ENCODE measurements around the gene PPARA. TPM values are rescaled to one million over a fixed set of nuclear protein-coding genes. Genes with fewer than 3 reads are reported as not detected.

The PPARA gene
- total RNA-seq, 1 experiment from 2014 or later = 10.0 TPM

- DNase-seq (ENCODE audit: low read depth) = no peak
Observed at GRCh38 chr22:46290843-46291785, 140.8 kb downstream of the PPARA start.

- no peak for DNase-seq (ENCODE audit: low read depth)
Observed at GRCh38 chr22:46292173-46292572, 141.8 kb downstream of the PPARA start.

- DNase-seq (ENCODE audit: low read depth) = no peak
Observed at GRCh38 chr22:46292732-46293131, 142.4 kb downstream of the PPARA start.

Other genes starting within 250 kb of the PPARA start
- 14.2 and 26.6 TPM in 2 replicates for gene WNT7B, start 173.4 kb upstream of the PPARA start, total RNA-seq (2014; rRNA removed; shearing (Covaris generic))
- gene CDPF1, start 99.8 kb downstream of the PPARA start, total RNA-seq (2014; rRNA removed; shearing (Covaris generic)) = 3.1 and 5.3 TPM in 2 replicates
- gene PKDREJ, start 112.8 kb downstream of the PPARA start, total RNA-seq (2014; rRNA removed; shearing (Covaris generic)) = not detected in 2 replicates
- gene TTC38, start 117.5 kb downstream of the PPARA start, total RNA-seq (2014; rRNA removed; shearing (Covaris generic)) = 20.0 and 50.0 TPM in 2 replicates
- 19.8 and 26.7 TPM in 2 replicates for gene GTSE1, start 146.3 kb downstream of the PPARA start, total RNA-seq (2014; rRNA removed; shearing (Covaris generic))
- gene TRMU, start 185.2 kb downstream of the PPARA start, total RNA-seq (2014; rRNA removed; shearing (Covaris generic)) = 29.6 and 45.2 TPM in 2 replicates

Data from M059J (cell line).